Sciatic nerve (tissue), 2 donors: ENCODE measurements around the gene RBMS3. TPM values are rescaled to one million over a fixed set of nuclear protein-coding genes. Genes with fewer than 3 reads are reported as not detected.

ENCODE experiments used
- ATAC-seq: fragments of 200-7000 bp; cut with Tn5 transposase; one replicate; pipeline ENCODE4 v1.9.1; 2020; ENCODE audit warnings: mild to moderate bottlenecking, moderate library complexity
- DNase-seq: peaks from one replicate; pipeline ENCODE4 v3.0.0-alpha.2; 2020; ENCODE audit warnings: low spot score
- intact Hi-C: fragments of 100-400 bp; cut with DNase I; formaldehyde crosslinking; loops from one replicate; pipeline ENCODE4 v1.14.2; 2022
- total RNA-seq: library from RNA; stranded (reverse); fragmentation: NEBNext Ultra II Directional; extraction: Animal tissue kit (Norgen Biotek cat#: 25700); gene quantifications from one replicate; pipeline ENCODE4 v1.2.1, GENCODE V29; 2021
- donor health status: DM: no; HTN: no; CAD: no.
- donor health status: DM: no; HTN: no; CAD: no.

RBMS3 gene
- total RNA-seq, 1 donor from 2014 or later = 161 TPM

- DNase-seq (no peak), ATAC-seq (no peak)
- intact Hi-C loops = no loop called here
These were observed 331.7 kb downstream of the RBMS3 start for GRCh38 chr3:29612536-29612935.

- intact Hi-C loops = no loop called here
- ATAC-seq (no peak), DNase-seq (no peak)
These were observed 334.1 kb downstream of the RBMS3 start for GRCh38 chr3:29614954-29615353.

- DNase-seq = no peak
- intact Hi-C loops = no loop called here
- ATAC-seq = peak; percentile 88
These were observed 337.8 kb downstream of the RBMS3 start for GRCh38 chr3:29618395-29619282.

GRCh38 chr3:29619676-29620075 lies 338.8 kb downstream of the RBMS3 start:
- ATAC-seq = no peak
- intact Hi-C loops = no loop called here
- no peak for DNase-seq

- intact Hi-C loops = no loop called here
- no peak for DNase-seq
- ATAC-seq = no peak
These were observed 346.6 kb downstream of the RBMS3 start for GRCh38 chr3:29627136-29628117.

GRCh38 chr3:29628795-29629194 lies 347.9 kb downstream of the RBMS3 start:
- intact Hi-C loops = no loop called here

GRCh38 chr3:29635888-29636287 lies 355.0 kb downstream of the RBMS3 start:
- intact Hi-C loops = no loop called here
- no peak for ATAC-seq
- no peak for DNase-seq

More at GRCh38 chr3:29628795-29629194, 347.9 kb downstream of the RBMS3 start:
- DNase-seq (no peak), ATAC-seq (no peak)

- intact Hi-C loops = no loop called here
- ATAC-seq (no peak), DNase-seq (no peak)
These were observed 356.2 kb downstream of the RBMS3 start for GRCh38 chr3:29637068-29637467.

- ATAC-seq (peak; percentile 34), DNase-seq (no peak)
- intact Hi-C loops = no loop called here
These were observed 358.9 kb downstream of the RBMS3 start for GRCh38 chr3:29639578-29640290.

GRCh38 chr3:29642393-29643033 lies 361.6 kb downstream of the RBMS3 start:
- ATAC-seq = peak; percentile 61
- no peak for DNase-seq
- intact Hi-C loops = no loop called here

GRCh38 chr3:29643034-29643425 lies 362.2 kb downstream of the RBMS3 start:
- intact Hi-C loops = no loop called here

GRCh38 chr3:29644261-29644660 lies 363.4 kb downstream of the RBMS3 start:
- ATAC-seq (peak; percentile 47), DNase-seq (no peak)
- intact Hi-C loops = no loop called here

More at GRCh38 chr3:29643034-29643425, 362.2 kb downstream of the RBMS3 start:
- no peak for ATAC-seq
- no peak for DNase-seq

- DNase-seq = no peak
- no peak for ATAC-seq
- intact Hi-C loops = no loop called here
These were observed 364.2 kb downstream of the RBMS3 start for GRCh38 chr3:29644956-29645636.

- ATAC-seq = no peak
- intact Hi-C loops = no loop called here
These were observed 365.2 kb downstream of the RBMS3 start for GRCh38 chr3:29646043-29646442.

GRCh38 chr3:29649815-29650547 lies 369.1 kb downstream of the RBMS3 start:
- no peak for DNase-seq
- intact Hi-C loops = no loop called here
- ATAC-seq = peak; percentile 61

More at GRCh38 chr3:29646043-29646442, 365.2 kb downstream of the RBMS3 start:
- no peak for DNase-seq

GRCh38 chr3:29653680-29654079 lies 372.8 kb downstream of the RBMS3 start:
- no peak for ATAC-seq
- intact Hi-C loops = no loop called here
- no peak for DNase-seq

- intact Hi-C loops = no loop called here
- DNase-seq (no peak), ATAC-seq (no peak)
These were observed 374.3 kb downstream of the RBMS3 start for GRCh38 chr3:29655015-29655747.
